WTC11 (cell line): ENCODE results near the gene RAPGEF5. TPM values are rescaled to one million over a fixed set of nuclear protein-coding genes. Genes with fewer than 3 reads are reported as not detected.

Experiments used
- ATAC-seq: fragments of 200-7000 bp; cut with Tn5 transposase; 2 replicates; pipeline ENCODE4 v1.10.0; 2021; ENCODE audit warnings: mild to moderate bottlenecking, moderate library complexity
- CTCF ChIA-PET: fragments of 300-600 bp; sonication (Branson Sonifier 250); formaldehyde crosslinking; loops from one replicate; lab custom pipeline; 2021; ENCODE audit warnings: antibody characterized with exemption; lab: Charles Lee
- POLR2A ChIA-PET: fragments of 350-600 bp; sonication (Branson Sonifier 250); formaldehyde crosslinking; loops from one replicate; lab custom pipeline; 2021; ENCODE audit warnings: antibody characterized with exemption; lab: Charles Lee
- DNase-seq: peaks from one replicate; pipeline ENCODE4 v3.0.0; 2021; ENCODE audit warnings: low spot score
- H3K27ac Mint-ChIP-seq: 2 replicates; pipeline ENCODE4 v1.8.0; 2021; ENCODE audit warnings: mixed read lengths
- H3K27me3 Mint-ChIP-seq: 2 replicates; pipeline ENCODE4 v1.8.0; 2021; ENCODE audit warnings: low read depth, mild to moderate bottlenecking, moderate library complexity, mixed read lengths
- H3K36me3 Mint-ChIP-seq: 2 replicates; pipeline ENCODE4 v1.8.0; 2021; ENCODE audit warnings: mixed read lengths
- H3K4me1 Mint-ChIP-seq: 2 replicates; pipeline ENCODE4 v1.8.0; 2022; ENCODE audit warnings: mixed read lengths
- H3K4me3 Mint-ChIP-seq: 2 replicates; pipeline ENCODE4 v1.8.0; 2021; ENCODE audit warnings: mild to moderate bottlenecking, moderate library complexity, mixed read lengths
- H3K9me3 Mint-ChIP-seq: 2 replicates; pipeline ENCODE4 v1.8.0; 2021; ENCODE audit warnings: mixed read lengths
- ATF1 ChIP-seq: sonication (generic); formaldehyde crosslinking; IDR thresholded peaks from 2 replicates; pipeline ENCODE4 v1.8.1; 2023; ENCODE audit warnings: mild to moderate bottlenecking, moderate library complexity, missing genetic modification reagents
- CREM ChIP-seq: sonication (generic); formaldehyde crosslinking; IDR thresholded peaks from 2 replicates; pipeline ENCODE4 v1.8.1; 2022; ENCODE audit warnings: mild to moderate bottlenecking, missing genetic modification reagents, moderate library complexity
- ELF4 ChIP-seq: sonication (generic); formaldehyde crosslinking; IDR thresholded peaks from 2 replicates; pipeline ENCODE4 v1.8.1; 2022; ENCODE audit warnings: low read depth, mild to moderate bottlenecking, moderate library complexity, missing genetic modification reagents
- EMX1 ChIP-seq: fragments of 250-450 bp; sonication (Bioruptor Pico); IDR thresholded peaks from 2 replicates; pipeline ENCODE4 v1.8.0; 2021; ENCODE audit warnings: mild to moderate bottlenecking
- FOXJ3 ChIP-seq: sonication (generic); formaldehyde crosslinking; IDR thresholded peaks from 2 replicates; pipeline ENCODE4 v1.9.0; 2021; ENCODE audit warnings: missing genetic modification reagents, mild to moderate bottlenecking, borderline replicate concordance
- FOXP1 ChIP-seq: sonication (generic); formaldehyde crosslinking; IDR thresholded peaks from 2 replicates; pipeline ENCODE4 v1.8.0; 2022; ENCODE audit warnings: missing genetic modification reagents, mild to moderate bottlenecking, moderate library complexity, borderline replicate concordance
- GABPB1 ChIP-seq: sonication (generic); formaldehyde crosslinking; IDR thresholded peaks from 2 replicates; pipeline ENCODE4 v1.8.1; 2023; ENCODE audit warnings: mild to moderate bottlenecking, missing genetic modification reagents
- JAZF1 ChIP-seq: fragments of 250-450 bp; sonication (Bioruptor Pico); IDR thresholded peaks from 2 replicates; pipeline ENCODE4 v1.9.0; 2021; ENCODE audit warnings: moderate library complexity, mild to moderate bottlenecking, inconsistent platforms
- MLX ChIP-seq: sonication (generic); formaldehyde crosslinking; IDR thresholded peaks from 2 replicates; pipeline ENCODE4 v1.8.1; 2023; ENCODE audit warnings: mild to moderate bottlenecking, missing genetic modification reagents, moderate library complexity
- MXD4 ChIP-seq: fragments of 250-450 bp; sonication (Bioruptor Pico); IDR thresholded peaks from 2 replicates; pipeline ENCODE4 v1.8.0; 2021; ENCODE audit warnings: mild to moderate bottlenecking, moderate library complexity, borderline replicate concordance
- NFATC4 ChIP-seq: fragments of 250-450 bp; sonication (Bioruptor Pico); IDR thresholded peaks from 2 replicates; pipeline ENCODE4 v1.9.0; 2021; ENCODE audit warnings: mild to moderate bottlenecking
- OVOL2 ChIP-seq: fragments of 250-450 bp; sonication (Bioruptor Pico); IDR thresholded peaks from 2 replicates; pipeline ENCODE4 v1.9.0; 2021; ENCODE audit warnings: mild to moderate bottlenecking, borderline replicate concordance
- STAT6 ChIP-seq: sonication (generic); formaldehyde crosslinking; conservative IDR thresholded peaks from 2 replicates; pipeline ENCODE4 v1.8.1; 2023; ENCODE audit warnings: mild to moderate bottlenecking, low read depth, missing genetic modification reagents, moderate library complexity
- ZBTB21 ChIP-seq: sonication (generic); formaldehyde crosslinking; IDR thresholded peaks from 2 replicates; pipeline ENCODE4 v1.8.1; 2023; ENCODE audit warnings: mild to moderate bottlenecking, missing genetic modification reagents, borderline replicate concordance
- ZBTB43 ChIP-seq: sonication (generic); formaldehyde crosslinking; IDR thresholded peaks from 2 replicates; pipeline ENCODE4 v1.8.1; 2023; ENCODE audit warnings: mild to moderate bottlenecking, missing genetic modification reagents
- ZNF396 ChIP-seq: fragments of 250-450 bp; sonication (Bioruptor Pico); IDR thresholded peaks from 2 replicates; pipeline ENCODE4 v1.8.0; 2021; ENCODE audit warnings: mild to moderate bottlenecking, moderate library complexity, borderline replicate concordance
- ZNF532 ChIP-seq: fragments of 250-450 bp; sonication (Bioruptor Pico); IDR thresholded peaks from 2 replicates; pipeline ENCODE4 v1.9.0; 2021; ENCODE audit warnings: mild to moderate bottlenecking, borderline replicate concordance
- total RNA-seq: library from RNA; stranded (reverse); gene quantifications from 3 replicates; pipeline ENCODE4 v1.2.3, GENCODE V29; 2021
- TF ChIP-seq, protein P1 (sequence below): sonication (generic); formaldehyde crosslinking; IDR thresholded peaks from 2 replicates; pipeline ENCODE4 v1.8.0; 2023; ENCODE audit warnings: missing genetic modification reagents
- TF ChIP-seq, protein P2 (sequence below): fragments of 250-450 bp; sonication (Bioruptor Pico); IDR thresholded peaks from 2 replicates; pipeline ENCODE4 v1.9.0; 2021; ENCODE audit warnings: mild to moderate bottlenecking

Gene RAPGEF5
- total RNA-seq, 1 experiment from 2014 or later: 12.3 TPM

DNA sequence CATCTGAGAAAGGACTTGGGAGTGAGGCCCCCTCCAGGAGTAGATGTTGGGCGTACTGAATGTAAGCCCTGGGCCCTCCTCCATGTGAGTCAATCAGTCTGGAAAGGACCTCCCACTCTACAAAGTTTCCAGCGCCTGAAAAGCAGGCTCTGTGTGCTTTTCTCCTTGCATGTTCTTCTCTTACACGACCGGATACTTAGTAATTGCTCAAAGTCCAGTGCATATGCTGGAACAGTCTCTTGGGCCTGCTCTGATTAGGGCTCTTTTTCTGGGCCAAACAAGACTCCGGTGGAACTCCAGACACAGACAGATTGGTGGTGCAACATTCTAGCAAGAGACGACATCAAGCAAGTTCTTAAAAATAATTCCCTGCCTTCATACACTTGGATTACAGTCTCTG, 38.3 kb upstream of the RAPGEF5 start:
- DNase-seq (no peak), ATAC-seq (no peak)
- no peaks in the 10 kb centered on the region for H3K36me3 Mint-ChIP-seq
- CTCF ChIA-PET: no interaction called here
- no peaks in the 10 kb centered on the region for H3K27me3 Mint-ChIP-seq
- H3K27ac Mint-ChIP-seq: no peak overlapping the region
- peaks cover 28% of the 10 kb centered on the region for H3K4me1 Mint-ChIP-seq
- H3K9me3 Mint-ChIP-seq: no peaks in the 10 kb centered on the region
- POLR2A ChIA-PET: no interaction called here
- no peak overlapping the region for H3K4me3 Mint-ChIP-seq
- TF ChIP-seq FOXJ3 (CRISPR knock-in tag) (no peak), STAT6 (no peak), ZBTB21 (no peak), MXD4 (no peak), CREM (CRISPR knock-in tag) (no peak), MLX (CRISPR knock-in tag) (no peak), ZNF396 (CRISPR knock-in tag) (no peak), FOXP1 (CRISPR knock-in tag) (no peak), NFATC4 (no peak), JAZF1 (no peak), GABPB1 (CRISPR knock-in tag) (no peak), EMX1 (no peak), OVOL2 (CRISPR knock-in tag) (no peak), ELF4 (CRISPR knock-in tag) (no peak), ZNF532 (CRISPR knock-in tag) (no peak), ATF1 (no peak), ZBTB43 (no peak)
- TF ChIP-seq, protein P1, sequence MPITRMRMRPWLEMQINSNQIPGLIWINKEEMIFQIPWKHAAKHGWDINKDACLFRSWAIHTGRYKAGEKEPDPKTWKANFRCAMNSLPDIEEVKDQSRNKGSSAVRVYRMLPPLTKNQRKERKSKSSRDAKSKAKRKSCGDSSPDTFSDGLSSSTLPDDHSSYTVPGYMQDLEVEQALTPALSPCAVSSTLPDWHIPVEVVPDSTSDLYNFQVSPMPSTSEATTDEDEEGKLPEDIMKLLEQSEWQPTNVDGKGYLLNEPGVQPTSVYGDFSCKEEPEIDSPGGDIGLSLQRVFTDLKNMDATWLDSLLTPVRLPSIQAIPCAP (CRISPR knock-in tag): no peak
- TF ChIP-seq, protein P2, sequence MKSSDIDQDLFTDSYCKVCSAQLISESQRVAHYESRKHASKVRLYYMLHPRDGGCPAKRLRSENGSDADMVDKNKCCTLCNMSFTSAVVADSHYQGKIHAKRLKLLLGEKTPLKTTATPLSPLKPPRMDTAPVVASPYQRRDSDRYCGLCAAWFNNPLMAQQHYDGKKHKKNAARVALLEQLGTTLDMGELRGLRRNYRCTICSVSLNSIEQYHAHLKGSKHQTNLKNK: no peak
